ENCODE measurements around the gene IL22. TPM values are rescaled to one million over a fixed set of nuclear protein-coding genes. Genes with fewer than 3 reads are reported as not detected.

IL22 gene
- total and polyA plus RNA-seq, 7 experiments from 2014 or later = 1.8 TPM; not detected in 6

GRCh38 chr12:68260153-68260552 lies 6.7 kb upstream of the IL22 start:
- no peak overlapping the region for H3K4me3 ChIP-seq (ENCODE audit: low read length)
- ATAC-seq = no peak
- Mint-ChIP-seq H3K4me3 (no peak overlapping the region), H3K9me3 (no peaks in the 10 kb centered on the region), H3K27ac (no peak overlapping the region), H3K36me3 (peaks cover 0 to 7% (median 0%) of the 10 kb centered on the region in 5 donors), H3K4me1 (peaks cover 0 to 36% (median 2%) of the 10 kb centered on the region in 7 donors), H3K27me3 (peaks cover 0 to 33% (median 5%) of the 10 kb centered on the region in 5 donors)
- POLR2A ChIA-PET = no interaction called here
- intact Hi-C loops (cut with micrococcal nuclease) = loop anchor here in 1 of 2 donors (2.0 kb wide), 1 partner anchor 19 kb away; no protein-coding TSS in a partner anchor
- H3K27ac ChIP-seq (ENCODE audit: low read depth, low read length) = no peak overlapping the region
- no peaks in the 10 kb centered on the region for H3K36me3 ChIP-seq (ENCODE audit: control insufficient read depth in 2 of 3, insufficient read depth in 3 of 3, low read length in 3 of 3)
- H3K9me3 ChIP-seq (ENCODE audit: control insufficient read depth in 2 of 3, low read length in 3 of 3) = no peaks in the 10 kb centered on the region
- CTCF ChIA-PET = no interaction called here
- H3K4me1 ChIP-seq (ENCODE audit: control insufficient read depth in 2 of 2, insufficient read depth in 2 of 2, low read length in 2 of 2) = peaks cover 0 to 7% of the 10 kb centered on the region in 2 donors
- no peaks in the 10 kb centered on the region for H3K27me3 ChIP-seq (ENCODE audit: control insufficient read depth in 2 of 2, insufficient read depth in 2 of 2, low read length in 2 of 2)
- DNase-seq = no peak

DNA sequence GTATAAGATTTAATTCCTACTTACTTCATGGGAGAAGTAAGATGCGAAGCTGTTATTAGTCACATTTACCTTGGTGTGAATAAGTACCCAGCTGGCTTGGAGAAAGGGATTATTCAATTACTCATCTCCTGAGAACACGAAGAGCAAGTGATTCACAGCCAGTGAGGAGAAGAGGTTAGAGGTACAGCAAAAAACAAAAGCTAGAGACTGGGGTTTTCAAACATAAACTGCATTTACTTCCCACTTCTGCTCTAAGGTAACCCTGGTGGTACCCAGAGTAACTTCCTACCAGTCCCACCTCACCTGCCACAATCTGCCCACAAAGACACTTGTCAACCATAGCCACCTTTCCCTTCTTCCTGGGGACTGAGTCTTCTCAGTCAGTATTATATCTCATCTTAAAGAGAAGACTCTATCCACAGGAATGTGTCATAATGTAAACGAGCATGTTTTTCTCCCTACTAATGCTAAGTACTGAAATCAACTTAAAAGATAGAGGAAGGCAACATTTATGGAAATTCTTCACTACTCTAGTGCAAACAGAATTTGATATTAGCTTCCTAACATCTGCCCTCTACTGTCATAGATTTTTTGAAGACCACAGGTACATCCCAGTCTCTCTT lies 6.0 kb upstream of the IL22 start:
- ChIA-PET CTCF (no interaction called here), POLR2A (no interaction called here)
- Mint-ChIP-seq H3K27ac (peak overlapping the region in 1 of 9 donors; percentile 59), H3K4me1 (peaks cover 0 to 32% (median 2%) of the 10 kb centered on the region in 7 donors), H3K36me3 (peaks cover 0 to 4% (median 0%) of the 10 kb centered on the region in 5 donors), H3K9me3 (peaks cover 0 to 2% (median 0%) of the 10 kb centered on the region in 11 donors), H3K27me3 (peaks cover 0 to 37% (median 4%) of the 10 kb centered on the region in 5 donors), H3K4me3 (peak overlapping the region in 1 of 10 donors; percentile 34)
- Histone ChIP-seq H3K27ac (ENCODE audit: low read depth, low read length) (no peak overlapping the region), H3K36me3 (ENCODE audit: control insufficient read depth in 2 of 3, insufficient read depth in 3 of 3, low read length in 3 of 3) (no peaks in the 10 kb centered on the region), H3K4me1 (ENCODE audit: control insufficient read depth in 2 of 2, insufficient read depth in 2 of 2, low read length in 2 of 2) (peaks cover 0 to 7% of the 10 kb centered on the region in 2 donors), H3K27me3 (ENCODE audit: control insufficient read depth in 2 of 2, insufficient read depth in 2 of 2, low read length in 2 of 2) (no peaks in the 10 kb centered on the region), H3K9me3 (ENCODE audit: control insufficient read depth in 2 of 3, low read length in 3 of 3) (no peaks in the 10 kb centered on the region), H3K4me3 (ENCODE audit: low read length) (no peak overlapping the region)
- intact Hi-C loops (cut with micrococcal nuclease) = no loop called here
- no peak for ATAC-seq
- peak in 1 of 9 donors; percentile 55 for DNase-seq

DNA sequence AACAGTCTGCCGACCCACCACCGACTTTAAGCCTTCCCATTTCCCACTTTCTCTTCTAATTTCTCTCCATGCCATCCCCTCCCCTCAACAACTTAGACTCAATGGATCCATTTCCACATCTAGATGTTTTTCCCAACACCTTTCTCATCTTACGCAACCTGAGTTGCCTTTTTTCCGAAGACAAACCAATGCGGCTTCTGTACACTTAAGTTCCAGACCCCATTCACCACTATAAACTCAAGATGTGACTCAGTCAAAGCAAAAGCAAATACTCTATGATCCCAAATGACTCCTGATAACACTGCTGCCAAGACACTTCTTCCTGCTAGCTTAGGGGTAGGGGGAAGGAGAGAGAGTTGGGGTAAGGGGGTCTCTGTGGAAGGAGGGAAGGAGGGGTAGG lies 1.3 kb downstream of the IL22 start:
- no peak overlapping the region for H3K4me3 ChIP-seq (ENCODE audit: low read length)
- H3K27me3 Mint-ChIP-seq = peaks cover 0 to 56% (median 11%) of the 10 kb centered on the region in 5 donors
- ATAC-seq = no peak

DNA sequence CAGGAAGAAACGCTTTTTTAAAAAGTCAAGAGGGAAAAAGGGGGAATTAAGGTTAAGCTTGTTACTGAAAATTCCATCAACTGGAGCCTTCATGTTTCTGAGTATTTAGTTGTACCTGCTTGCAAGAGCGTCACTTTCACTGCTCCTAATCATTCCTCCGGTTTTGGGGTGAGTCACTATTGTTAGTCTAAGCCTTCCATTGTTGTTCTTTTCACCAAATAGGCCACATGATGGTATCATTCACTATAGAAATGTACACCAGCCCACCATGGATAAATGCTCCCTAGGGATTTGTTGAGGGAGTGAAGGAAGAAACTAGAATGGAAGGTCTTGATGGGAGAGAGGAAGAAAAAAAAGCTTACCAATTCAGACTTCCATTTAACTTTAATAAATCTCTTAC lies 3.0 kb downstream of the IL22 start:
- Mint-ChIP-seq H3K4me1 (peaks cover 0 to 8% (median 0%) of the 10 kb centered on the region in 7 donors), H3K9me3 (peaks cover 0 to 2% (median 0%) of the 10 kb centered on the region in 11 donors), H3K27ac (no peak overlapping the region), H3K4me3 (no peak overlapping the region), H3K36me3 (peaks cover 0 to 11% (median 0%) of the 10 kb centered on the region in 5 donors), H3K27me3 (peaks cover 0 to 59% (median 11%) of the 10 kb centered on the region in 5 donors)
- Histone ChIP-seq H3K4me3 (ENCODE audit: low read length) (no peak overlapping the region), H3K9me3 (ENCODE audit: control insufficient read depth in 2 of 3, low read length in 3 of 3) (no peaks in the 10 kb centered on the region), H3K36me3 (ENCODE audit: control insufficient read depth in 2 of 3, insufficient read depth in 3 of 3, low read length in 3 of 3) (no peaks in the 10 kb centered on the region), H3K27me3 (ENCODE audit: control insufficient read depth in 2 of 2, insufficient read depth in 2 of 2, low read length in 2 of 2) (no peaks in the 10 kb centered on the region), H3K4me1 (ENCODE audit: control insufficient read depth in 2 of 2, insufficient read depth in 2 of 2, low read length in 2 of 2) (no peaks in the 10 kb centered on the region), H3K27ac (ENCODE audit: low read depth, low read length) (no peak overlapping the region)
- intact Hi-C loops (cut with micrococcal nuclease) = no loop called here
- CTCF ChIA-PET = interaction anchor here (0.6 to 1.3 kb wide), 2 partner anchors 28 to 97 kb away, joined by 3 to 5 read pairs; no protein-coding TSS in a partner anchor
- POLR2A ChIA-PET = no interaction called here
- no peak for DNase-seq
- ATAC-seq = no peak

More for the DNA sequence above, 1.3 kb downstream of the IL22 start:
- H3K4me1 ChIP-seq (ENCODE audit: control insufficient read depth in 2 of 2, insufficient read depth in 2 of 2, low read length in 2 of 2) = no peaks in the 10 kb centered on the region
- no peaks in the 10 kb centered on the region for H3K27me3 ChIP-seq (ENCODE audit: control insufficient read depth in 2 of 2, insufficient read depth in 2 of 2, low read length in 2 of 2)
- peaks cover 0 to 8% (median 0%) of the 10 kb centered on the region in 7 donors for H3K4me1 Mint-ChIP-seq
- CTCF ChIA-PET = interaction anchor here (0.6 kb wide), 1 partner anchor 11 kb away, joined by 3 read pairs; no protein-coding TSS in a partner anchor
- DNase-seq = no peak
- POLR2A ChIA-PET = no interaction called here
- intact Hi-C loops (cut with micrococcal nuclease) = no loop called here
- H3K36me3 Mint-ChIP-seq = peaks cover 0 to 8% (median 0%) of the 10 kb centered on the region in 5 donors
- H3K4me3 Mint-ChIP-seq = peak overlapping the region in 1 of 10 donors; percentile 28
- no peaks in the 10 kb centered on the region for H3K36me3 ChIP-seq (ENCODE audit: control insufficient read depth in 2 of 3, insufficient read depth in 3 of 3, low read length in 3 of 3)
- no peak overlapping the region for H3K27ac ChIP-seq (ENCODE audit: low read depth, low read length)
- no peaks in the 10 kb centered on the region for H3K9me3 ChIP-seq (ENCODE audit: control insufficient read depth in 2 of 3, low read length in 3 of 3)
- H3K9me3 Mint-ChIP-seq = peaks cover 0 to 2% (median 0%) of the 10 kb centered on the region in 11 donors
- H3K27ac Mint-ChIP-seq = no peak overlapping the region

DNA sequence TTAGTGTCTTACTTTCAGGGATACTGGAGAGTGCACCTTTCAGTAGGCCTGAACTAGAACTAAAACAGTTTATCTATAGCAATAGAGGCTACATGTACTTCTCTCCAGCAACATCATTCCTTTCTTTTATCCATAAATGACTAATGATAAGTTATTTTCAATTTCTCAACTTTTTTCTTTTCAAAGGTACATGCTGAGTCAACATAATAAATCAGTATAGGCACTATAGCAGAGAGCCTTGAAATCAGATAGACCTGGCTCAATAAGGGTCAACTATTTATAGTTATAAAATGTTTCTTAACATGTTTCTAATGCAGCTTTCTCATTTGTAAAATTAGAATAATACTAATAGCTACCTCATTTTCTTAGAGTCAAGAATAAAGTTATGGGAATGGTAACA lies 5.6 kb downstream of the IL22 start:
- Mint-ChIP-seq H3K4me1 (peaks cover 0 to 11% (median 0%) of the 10 kb centered on the region in 7 donors), H3K36me3 (peaks cover 0 to 21% (median 0%) of the 10 kb centered on the region in 5 donors), H3K27me3 (peaks cover 0 to 46% (median 7%) of the 10 kb centered on the region in 5 donors), H3K9me3 (peaks cover 0 to 1% (median 0%) of the 10 kb centered on the region in 11 donors), H3K27ac (no peak overlapping the region), H3K4me3 (no peak overlapping the region)
- DNase-seq = no peak
- intact Hi-C loops (cut with micrococcal nuclease) = no loop called here
- Histone ChIP-seq H3K27ac (ENCODE audit: low read depth, low read length) (no peak overlapping the region), H3K4me3 (ENCODE audit: low read length) (no peak overlapping the region), H3K9me3 (ENCODE audit: control insufficient read depth in 2 of 3, low read length in 3 of 3) (no peaks in the 10 kb centered on the region), H3K4me1 (ENCODE audit: control insufficient read depth in 2 of 2, insufficient read depth in 2 of 2, low read length in 2 of 2) (no peaks in the 10 kb centered on the region), H3K36me3 (ENCODE audit: control insufficient read depth in 2 of 3, insufficient read depth in 3 of 3, low read length in 3 of 3) (no peaks in the 10 kb centered on the region), H3K27me3 (ENCODE audit: control insufficient read depth in 2 of 2, insufficient read depth in 2 of 2, low read length in 2 of 2) (no peaks in the 10 kb centered on the region)
- POLR2A ChIA-PET = no interaction called here
- CTCF ChIA-PET = interaction anchor here (0.6 kb wide), 1 partner anchor 36 kb away, joined by 3 read pairs; no protein-coding TSS in a partner anchor
- ATAC-seq = no peak

GRCh38 chr12:68246350-68246749 lies 7.1 kb downstream of the IL22 start:
- H3K27me3 Mint-ChIP-seq = peaks cover 0 to 34% (median 0%) of the 10 kb centered on the region in 5 donors
- H3K4me1 ChIP-seq (ENCODE audit: control insufficient read depth in 2 of 2, insufficient read depth in 2 of 2, low read length in 2 of 2) = peaks cover 2% of the 10 kb centered on the region in 2 donors
- H3K4me3 Mint-ChIP-seq = no peak overlapping the region
- H3K36me3 Mint-ChIP-seq = peaks cover 0 to 21% (median 0%) of the 10 kb centered on the region in 5 donors
- no peak for DNase-seq
- no peaks in the 10 kb centered on the region for H3K9me3 ChIP-seq (ENCODE audit: control insufficient read depth in 2 of 3, low read length in 3 of 3)
- H3K27ac Mint-ChIP-seq = no peak overlapping the region
- peaks cover 0 to 4% (median 0%) of the 10 kb centered on the region in 11 donors for H3K9me3 Mint-ChIP-seq
- intact Hi-C loops (cut with micrococcal nuclease) = no loop called here
- no peaks in the 10 kb centered on the region for H3K27me3 ChIP-seq (ENCODE audit: control insufficient read depth in 2 of 2, insufficient read depth in 2 of 2, low read length in 2 of 2)
- no peak overlapping the region for H3K4me3 ChIP-seq (ENCODE audit: low read length)
- no peak overlapping the region for H3K27ac ChIP-seq (ENCODE audit: low read depth, low read length)
- ATAC-seq = no peak
- peaks cover 0 to 20% (median under 1%) of the 10 kb centered on the region in 7 donors for H3K4me1 Mint-ChIP-seq
- ChIA-PET CTCF (no interaction called here), POLR2A (no interaction called here)
- H3K36me3 ChIP-seq (ENCODE audit: control insufficient read depth in 2 of 3, insufficient read depth in 3 of 3, low read length in 3 of 3) = no peaks in the 10 kb centered on the region

All from naive thymus-derived CD4-positive, alpha-beta T cell (primary cell).